RCC 7860 (cell line): ENCODE measurements around the gene HOXD10.

Source experiments
- DNase-seq: peaks from one replicate; pipeline ENCODE4 v3.0.0-alpha.2; 2015; ENCODE audit warnings: low spot score
- FAIRE-seq: peaks from 2 replicates; lab custom pipeline; 2012; peaks lifted over from hg19 to GRCh38; lab: Jason Lieb, UNC

The HOXD10 gene

GRCh38 chr2:176160986-176161824, 44.6 kb downstream of the HOXD10 start:
- DNase-seq (no peak), FAIRE-seq (no peak)

- no peak for DNase-seq
- FAIRE-seq: no peak
These were observed 45.4 kb downstream of the HOXD10 start for GRCh38 chr2:176161825-176162626.

DNA sequence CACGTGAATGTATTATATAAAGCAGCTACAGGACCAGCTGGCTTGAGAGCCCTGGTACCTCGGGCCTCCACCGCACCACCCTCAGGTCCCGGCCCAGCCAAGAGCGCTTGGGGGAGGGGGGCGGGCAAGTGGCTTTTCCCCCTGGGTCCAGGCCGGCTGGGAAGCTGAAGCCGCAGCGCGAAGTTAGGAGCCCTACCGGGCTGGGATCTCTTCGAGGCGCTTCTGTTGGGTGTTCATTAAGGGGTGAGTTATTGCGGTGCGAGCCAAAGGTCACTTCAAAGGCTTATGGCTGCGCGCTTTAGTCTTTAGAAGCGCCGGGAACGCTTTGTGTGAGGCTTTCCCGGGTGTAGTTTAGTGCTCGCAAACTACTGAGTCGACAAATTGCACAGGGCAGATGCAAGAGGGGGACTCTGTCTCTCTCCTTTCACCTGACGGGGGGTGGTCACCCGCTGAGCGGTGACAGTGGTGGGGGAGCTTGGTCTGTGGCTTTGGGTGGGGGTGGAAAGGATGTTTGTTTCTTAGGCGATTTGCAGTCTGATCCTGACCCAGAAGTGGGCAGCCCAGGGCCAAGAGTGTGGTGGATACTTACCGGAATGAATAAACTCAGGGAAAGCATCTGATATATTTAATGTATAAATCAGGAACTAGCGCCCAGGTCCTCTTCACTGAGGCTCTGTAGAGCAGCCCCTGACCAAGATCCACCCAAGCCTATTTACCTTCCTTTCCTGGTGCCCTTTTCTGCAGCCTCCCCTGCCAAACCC, 46.5 kb downstream of the HOXD10 start:
- FAIRE-seq (no peak), DNase-seq (no peak)

DNA sequence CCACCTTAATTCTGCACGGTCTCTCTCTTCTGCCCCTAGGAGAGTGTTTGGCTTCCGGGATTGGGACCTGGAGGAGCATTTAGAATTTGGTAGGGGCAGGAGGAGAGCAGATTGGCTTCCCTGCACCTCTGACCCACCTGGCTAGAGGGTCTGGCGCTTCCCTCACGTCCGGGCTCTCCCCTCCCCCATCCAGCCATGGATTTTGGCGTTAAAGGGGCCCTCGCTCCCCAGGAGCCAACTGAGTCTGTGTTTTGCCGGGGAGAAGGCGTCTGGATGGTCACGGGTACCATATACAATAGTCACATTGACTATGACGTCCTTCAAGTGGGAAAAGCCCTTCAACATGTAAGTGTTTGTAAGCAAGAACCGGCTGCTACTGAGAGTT, 47.1 kb downstream of the HOXD10 start:
- FAIRE-seq (no peak), DNase-seq (no peak)

GRCh38 chr2:176164201-176164600, 47.6 kb downstream of the HOXD10 start:
- no peak for DNase-seq
- FAIRE-seq: no peak

GRCh38 chr2:176164611-176165369, 48.2 kb downstream of the HOXD10 start:
- DNase-seq (no peak), FAIRE-seq (no peak)

GRCh38 chr2:176165370-176166050, 48.9 kb downstream of the HOXD10 start:
- DNase-seq (no peak), FAIRE-seq (no peak)

GRCh38 chr2:176166272-176166671, 49.7 kb downstream of the HOXD10 start:
- FAIRE-seq (no peak), DNase-seq (no peak)

- FAIRE-seq (no peak), DNase-seq (no peak)
These were observed 50.8 kb downstream of the HOXD10 start for GRCh38 chr2:176167398-176167797.

DNA sequence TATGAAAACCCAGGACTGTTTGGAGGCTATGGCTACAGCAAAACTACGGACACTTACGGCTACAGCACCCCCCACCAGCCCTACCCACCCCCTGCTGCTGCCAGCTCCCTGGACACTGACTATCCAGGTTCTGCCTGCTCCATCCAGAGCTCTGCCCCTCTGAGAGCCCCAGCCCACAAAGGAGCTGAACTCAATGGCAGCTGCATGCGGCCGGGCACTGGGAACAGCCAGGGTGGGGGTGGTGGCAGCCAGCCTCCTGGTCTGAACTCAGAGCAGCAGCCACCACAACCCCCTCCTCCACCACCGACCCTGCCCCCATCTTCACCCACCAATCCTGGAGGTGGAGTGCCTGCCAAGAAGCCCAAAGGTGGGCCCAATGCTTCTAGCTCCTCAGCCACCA, 52.6 kb downstream of the HOXD10 start:
- FAIRE-seq: no peak
- DNase-seq: no peak
